K562 (cell line): ENCODE data around the gene MRAS.
A peak's percentile ranks its signal among the peaks of the same experiment; 100 is the strongest.

Experiments used
- ARID3A ChIP-seq: IDR thresholded peaks from 2 replicates; pipeline ENCODE4 v1.6.1; 2012; ENCODE audit warnings: low read depth, low read length, improper control_type of control experiment, borderline replicate concordance
- CTCF ChIP-seq, 3 experiments: IDR thresholded peaks in 2 of 3; conservative IDR thresholded peaks in 1 of 3; 2 replicates each; pipeline ENCODE4 v1.5.1; 2011 to 2012; ENCODE audit warnings: low read length in 3 of 3, mild to moderate bottlenecking in 3 of 3, control low read depth in 2 of 3, improper control_type of control experiment in 1 of 3, inconsistent platforms in 1 of 3, low read depth in 1 of 3, mixed read lengths in 1 of 3, moderate library complexity in 1 of 3; ENCODE audit not compliant: insufficient read depth in 2 of 3
- YY1 ChIP-seq, 3 experiments: IDR thresholded peaks; 2 replicates each; pipeline ENCODE4 v1.6.1; 2011; ENCODE audit warnings: low read length in 2 of 3, mild to moderate bottlenecking in 2 of 3, moderate library complexity in 2 of 3, borderline replicate concordance in 1 of 3, control low read depth in 1 of 3, low read depth in 1 of 3; ENCODE audit not compliant: insufficient read depth in 3 of 3, insufficient replicate concordance in 2 of 3, control insufficient read depth in 1 of 3, insufficient read length in 1 of 3; ENCODE audit errors: extremely low read depth in 1 of 3

GRCh38 chr3:138329127-138329983, 19.0 kb upstream of the MRAS start, which contains the start of gene NME9:
- no peak for TF ChIP-seq ARID3A
- no peak for TF ChIP-seq YY1 (IDR thresholded peaks at IDR 0.05; ENCODE audit: borderline replicate concordance in 1 of 3, control insufficient read depth in 1 of 3, extremely low read depth in 1 of 3, insufficient read depth in 3 of 3, insufficient read length in 1 of 3, insufficient replicate concordance in 2 of 3, low read depth in 1 of 3, low read length in 2 of 3)
- peak; percentile 59 to 72 (median 69) for TF ChIP-seq CTCF (IDR thresholded peaks at IDR 0.05 in 2 of 3, conservative IDR thresholded peaks at IDR 0.05 in 1 of 3; ENCODE audit: insufficient read depth in 2 of 3, low read depth in 1 of 3, low read length in 3 of 3)
